NCI-H2171 (cell line): Measurements from ENCODE around the gene POLR1G.
"Not testable (repeated sequence)": the region's sequence is repeated elsewhere in the genome, so short reads cannot be mapped to it uniquely, and the experiment has no call there.

ENCODE experiments used
- DNase-seq: peaks from one replicate; lab custom pipeline; 2025; lab: John Stamatoyannopoulos, UW

POLR1G gene

GRCh38 chr19:45400192-45400591, 6.3 kb upstream of the POLR1G start:
- peak; percentile 71 for DNase-seq

- no peak for DNase-seq
These were observed 4.6 kb upstream of the POLR1G start for GRCh38 chr19:45401815-45402214.

- DNase-seq, result no peak
These were observed 4.0 kb upstream of the POLR1G start for GRCh38 chr19:45402298-45403061.

DNA sequence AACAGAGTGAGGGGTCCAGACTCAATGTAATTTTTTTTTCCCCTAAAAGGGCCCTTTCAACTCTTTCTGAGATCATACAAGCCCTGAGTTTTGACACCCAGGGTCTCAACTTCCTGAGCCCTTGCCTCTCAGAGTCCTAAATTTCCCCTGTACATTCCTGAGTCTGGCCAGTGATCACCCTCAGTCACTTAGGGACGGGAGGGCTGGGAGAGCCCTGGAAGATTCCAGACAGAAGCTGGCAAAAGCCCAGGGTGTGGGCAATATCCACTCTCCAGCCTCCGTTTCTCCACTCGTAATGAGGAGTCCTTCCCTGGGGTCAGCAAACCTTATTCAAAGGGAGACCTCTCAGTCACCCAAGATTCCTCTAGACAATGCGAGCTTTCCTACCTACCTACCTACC, 3.2 kb upstream of the POLR1G start:
- no peak for DNase-seq

DNA sequence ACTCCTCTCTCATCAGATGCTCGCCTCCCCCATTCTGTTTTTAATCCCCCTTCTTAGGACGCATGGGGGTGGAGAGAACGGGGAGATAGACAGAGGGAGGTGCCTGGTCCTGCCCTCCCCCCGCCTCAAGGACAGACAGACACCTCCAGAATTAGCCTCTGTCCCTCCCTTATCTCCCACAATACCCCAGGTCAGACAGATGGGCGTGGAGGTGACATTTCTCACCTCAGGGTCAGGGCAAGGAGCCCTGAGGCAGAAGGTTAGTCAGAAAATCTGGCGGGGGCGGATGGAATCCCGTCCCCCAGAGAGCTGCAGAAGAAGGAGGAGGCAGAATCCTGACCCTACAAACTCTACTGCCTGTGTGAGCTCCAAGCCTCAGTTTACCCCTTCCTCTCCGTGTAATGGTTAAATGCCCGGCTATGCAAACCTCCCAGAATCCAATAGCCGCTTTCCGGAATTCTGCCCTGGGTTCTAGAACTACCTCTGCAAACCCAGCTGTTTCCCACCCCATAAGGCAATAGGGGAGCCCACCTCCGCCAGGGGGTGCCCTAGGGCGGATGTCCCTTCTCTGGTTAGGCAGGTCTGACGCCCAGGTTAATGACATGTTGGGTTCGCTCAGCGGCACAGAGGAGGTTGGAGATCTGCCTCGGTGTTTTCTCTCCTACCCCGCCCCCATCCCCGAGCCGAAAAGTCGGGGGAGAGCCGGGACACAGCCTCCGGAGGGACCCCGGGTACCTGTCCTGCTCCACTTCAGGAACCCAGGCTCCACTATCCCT, 2.5 kb upstream of the POLR1G start:
- DNase-seq, result no peak

- DNase-seq, result peak; percentile 84
These were observed 1.6 kb upstream of the POLR1G start, which contains the start of gene PPP1R13L for GRCh38 chr19:45404557-45405434. TSS of gene PPP1R13L (minus strand) at chr19:45405069. CDS start at chr19:45398318, 6,751 bp downstream.

DNA sequence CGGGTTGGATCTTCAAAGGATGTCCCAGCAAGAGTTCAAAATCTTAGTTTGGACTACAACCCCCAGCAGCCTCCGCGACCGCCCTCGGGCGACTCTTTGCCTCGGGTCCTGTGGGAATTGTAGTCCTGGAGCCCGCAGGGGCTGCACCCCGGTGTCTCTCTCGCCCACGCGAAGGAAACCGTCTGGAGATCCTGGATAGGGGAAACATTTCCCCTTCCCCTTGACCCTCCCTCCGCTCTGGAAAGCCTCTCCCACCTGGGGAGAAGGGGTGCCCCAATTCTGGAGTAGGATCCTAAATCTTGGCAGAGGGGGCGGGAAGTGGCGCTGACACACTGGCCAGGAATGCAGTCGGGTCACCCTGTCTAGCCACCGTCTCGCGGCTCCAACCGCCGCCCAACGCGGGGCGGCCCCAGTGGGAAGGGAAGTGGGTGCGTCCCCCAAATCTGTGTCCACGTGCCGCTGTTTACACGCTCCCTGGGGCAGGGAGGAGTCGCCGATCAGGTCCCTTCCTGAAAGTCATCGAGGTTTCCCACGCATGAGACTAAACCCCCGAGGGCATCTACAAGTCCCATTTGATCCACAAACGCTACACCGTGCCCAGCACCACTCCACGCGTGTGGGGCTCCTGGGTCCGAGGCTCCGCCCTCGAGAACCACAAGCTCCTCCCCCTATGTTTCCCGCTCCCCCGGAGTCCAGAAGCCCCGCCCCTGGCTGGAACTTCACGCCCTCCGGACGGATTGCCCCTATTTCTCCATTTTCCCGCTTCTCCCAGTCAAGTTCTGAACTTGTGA, 814 bp upstream of the POLR1G start:
- peak; percentile 95 for DNase-seq

DNA sequence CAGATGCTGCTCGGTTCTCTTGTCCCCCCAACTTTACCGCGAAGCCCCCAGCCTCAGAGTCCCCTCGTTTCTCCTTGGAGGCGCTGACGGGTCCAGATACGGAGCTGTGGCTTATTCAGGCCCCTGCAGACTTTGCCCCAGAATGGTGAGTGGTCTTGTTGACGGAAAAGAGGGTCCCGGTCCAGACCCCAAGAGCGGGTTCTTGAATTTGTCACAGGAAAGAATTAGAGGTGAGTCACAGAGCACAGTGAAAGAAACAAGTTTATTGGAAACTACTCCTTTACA, 589 bp downstream of the POLR1G start:
- no peak for DNase-seq

DNA sequence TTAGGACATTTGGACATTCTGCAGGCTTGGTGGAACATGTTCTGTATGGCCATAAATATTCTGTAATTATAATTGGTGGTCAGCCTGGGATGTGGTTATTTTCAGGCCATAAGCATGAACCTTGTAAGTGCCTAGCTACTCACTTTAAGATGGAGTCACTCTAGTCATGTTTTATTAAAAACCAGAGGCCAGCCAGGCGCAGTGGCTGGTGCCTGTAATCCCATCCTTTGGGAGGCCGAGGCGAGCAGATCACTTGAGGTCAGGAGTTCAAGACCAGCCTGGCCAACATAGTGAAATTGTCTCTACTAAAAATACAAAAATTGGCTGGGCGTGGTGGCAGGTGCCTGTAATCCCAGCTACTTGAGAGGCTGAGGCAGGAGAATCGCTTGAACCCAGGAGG, 1.1 kb downstream of the POLR1G start:
- DNase-seq, result not testable (repeated sequence)

GRCh38 chr19:45408121-45408520, 1.7 kb downstream of the POLR1G start:
- no peak for DNase-seq

DNA sequence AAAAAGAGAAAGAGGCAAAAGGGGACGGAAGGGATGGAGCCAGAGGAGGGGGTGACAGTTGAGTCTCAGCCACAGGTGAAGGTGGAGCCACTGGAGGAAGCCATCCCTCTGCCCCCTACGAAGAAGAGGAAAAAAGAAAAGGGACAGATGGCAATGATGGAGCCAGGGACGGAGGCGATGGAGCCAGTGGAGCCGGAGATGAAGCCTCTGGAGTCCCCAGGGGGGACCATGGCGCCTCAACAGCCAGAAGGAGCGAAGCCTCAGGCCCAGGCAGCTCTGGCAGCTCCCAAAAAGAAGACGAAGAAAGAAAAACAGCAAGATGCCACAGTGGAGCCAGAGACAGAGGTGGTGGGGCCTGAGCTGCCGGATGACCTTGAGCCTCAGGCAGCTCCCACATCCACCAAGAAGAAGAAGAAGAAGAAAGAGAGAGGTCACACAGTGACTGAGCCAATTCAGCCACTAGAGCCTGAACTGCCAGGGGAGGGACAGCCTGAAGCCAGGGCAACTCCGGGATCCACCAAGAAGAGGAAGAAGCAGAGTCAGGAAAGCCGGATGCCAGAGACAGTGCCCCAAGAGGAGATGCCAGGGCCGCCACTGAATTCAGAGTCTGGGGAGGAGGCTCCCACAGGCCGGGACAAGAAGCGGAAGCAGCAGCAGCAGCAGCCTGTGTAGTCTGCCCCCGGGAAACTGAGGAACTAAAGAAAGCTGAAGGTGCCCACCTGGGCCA, 2.5 kb downstream of the POLR1G start:
- no peak for DNase-seq

- no peak for DNase-seq
These were observed 3.1 kb downstream of the POLR1G start for GRCh38 chr19:45409557-45409920.

DNA sequence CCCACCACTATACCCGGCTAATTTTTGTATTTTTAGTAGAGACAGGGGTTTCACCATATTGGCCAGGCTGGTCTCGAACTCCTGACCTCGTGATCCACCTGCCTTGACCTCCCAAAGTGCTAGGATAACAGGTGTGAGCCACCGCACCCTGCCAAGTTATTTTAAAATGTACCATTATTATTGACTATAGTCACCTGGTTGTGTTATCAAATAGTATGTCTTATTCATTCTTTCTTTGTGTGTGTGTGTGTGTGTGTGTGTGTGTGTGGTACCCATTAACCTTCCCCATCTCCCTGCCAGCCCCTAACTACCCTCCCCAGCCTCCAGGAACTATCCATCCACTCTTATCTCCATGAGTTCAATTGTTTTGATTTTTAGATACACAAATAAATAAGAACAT, 3.9 kb downstream of the POLR1G start:
- not testable (repeated sequence) for DNase-seq

DNA sequence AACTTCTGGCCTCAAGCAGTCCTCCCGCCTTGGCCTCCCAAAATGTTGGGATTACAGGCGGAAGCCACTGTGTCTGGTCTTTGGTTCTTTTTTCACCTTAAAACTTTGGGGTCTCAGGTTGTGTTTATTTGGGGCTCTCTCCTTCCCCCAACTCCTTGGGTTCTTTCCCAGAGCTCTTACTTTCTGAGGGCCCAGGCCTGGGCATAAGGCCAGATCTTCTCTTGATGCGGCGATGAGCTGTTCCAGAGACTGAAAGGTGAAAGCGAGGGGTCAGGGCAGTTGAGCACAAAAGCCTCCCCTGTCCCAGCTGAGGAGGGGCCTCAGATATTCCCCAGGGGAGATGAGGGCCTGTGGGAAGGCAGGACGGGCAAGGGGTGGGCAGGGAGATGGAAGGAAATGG, 7.1 kb downstream of the POLR1G start:
- no peak for DNase-seq

GRCh38 chr19:45414468-45414867, 8.0 kb downstream of the POLR1G start:
- no peak for DNase-seq

GRCh38 chr19:45417151-45417550, 10.7 kb downstream of the POLR1G start:
- DNase-seq, result no peak

GRCh38 chr19:45418802-45419201, 12.4 kb downstream of the POLR1G start:
- DNase-seq, result no peak

GRCh38 chr19:45419396-45419795, 13.0 kb downstream of the POLR1G start:
- no peak for DNase-seq

- no peak for DNase-seq
These were observed 13.5 kb downstream of the POLR1G start for GRCh38 chr19:45419895-45420294.

DNA sequence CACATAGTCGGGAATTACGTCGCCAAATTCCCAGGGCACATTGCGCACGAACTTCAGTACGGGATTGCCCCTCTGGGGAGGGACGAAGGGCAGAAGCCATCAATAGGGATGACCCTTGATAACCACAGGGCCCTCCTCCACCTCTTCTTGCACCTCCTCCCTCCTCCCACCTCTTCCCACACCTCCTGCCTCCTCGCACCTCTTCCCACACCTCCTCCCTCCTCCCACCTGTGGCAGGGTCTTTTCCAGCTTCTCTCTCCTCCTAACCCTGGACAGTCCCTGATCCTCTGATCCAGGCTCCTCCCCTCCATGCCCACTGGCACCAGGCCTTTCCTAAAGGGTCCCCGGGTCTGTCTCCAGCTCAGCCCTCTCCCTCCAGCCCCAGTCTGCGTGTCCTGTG, 13.9 kb downstream of the POLR1G start:
- no peak for DNase-seq

DNA sequence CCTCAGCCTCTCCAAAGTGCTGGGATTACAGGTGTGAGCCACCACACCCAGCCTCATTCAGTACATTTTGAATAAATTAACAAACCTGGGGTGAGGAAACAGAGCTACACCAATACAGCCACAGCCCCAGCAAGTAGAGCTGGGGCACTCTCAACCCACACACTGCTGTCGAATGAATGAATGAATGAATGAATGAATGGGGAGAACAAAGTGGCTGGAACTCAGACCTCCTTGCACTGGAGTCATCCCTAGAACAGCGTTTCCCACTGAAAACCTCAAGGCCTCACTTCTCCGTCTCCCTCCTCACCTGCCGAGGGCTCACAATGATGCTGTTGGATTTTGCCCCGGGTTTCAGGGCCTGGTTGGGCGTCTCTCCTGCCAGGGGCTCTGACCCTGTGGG, 14.4 kb downstream of the POLR1G start:
- DNase-seq, result no peak
